Body of pancreas (tissue), 4 donors: Measurements from ENCODE around the gene ADGRD1. TPM values are rescaled to one million over a fixed set of nuclear protein-coding genes. Genes with fewer than 3 reads are reported as not detected.

Experiments used
- ATAC-seq: fragments of 150-250 bp; one replicate; pipeline ENCODE4 v1.9.1; 2016
- DNase-seq, 4 donors: peaks; one replicate each; pipeline ENCODE4 v3.0.0-alpha.2; 2019
- H3K27ac ChIP-seq, 4 donors: fragments of 200-600 bp; sonication (generic); 1 replicate in 3 of 4; 2 replicates in 1 of 4; pipeline versions ENCODE4 v1.5.1 to v1.6.1; 2016 to 2019; ENCODE audit warnings: mild to moderate bottlenecking in 1 of 4, mixed read lengths in 1 of 4, moderate library complexity in 1 of 4
- H3K27me3 ChIP-seq, 2 donors: fragments of 200-600 bp; sonication (generic); one replicate each; pipeline ENCODE4 v1.6.0; 2016; ENCODE audit warnings: mild to moderate bottlenecking in 1 of 2
- H3K36me3 ChIP-seq, 2 donors: fragments of 200-600 bp; sonication (generic); replicated peaks in 1 of 2; 2 replicates each; pipeline ENCODE4 v1.5.1; 2016; ENCODE audit warnings: low read depth in 2 of 2; ENCODE audit not compliant: insufficient read depth in 1 of 2
- H3K4me1 ChIP-seq: fragments of 200-600 bp; sonication (generic); one replicate; pipeline ENCODE4 v1.6.0; 2016
- H3K4me3 ChIP-seq, 2 donors: fragments of 200-600 bp; sonication (generic); 1 replicate in 1 of 2; 2 replicates in 1 of 2; pipeline ENCODE4 v1.5.1; 2016 to 2019
- H3K9me3 ChIP-seq, 3 donors: fragments of 200-600 bp; sonication (generic); 1 replicate in 2 of 3; 2 replicates in 1 of 3; pipeline ENCODE4 v1.5.1; 2016
- CTCF ChIP-seq, 7 experiments: fragments of 450-650 bp in 4 of 7; fragments of 200-600 bp in 3 of 7; sonication (generic) in 3 of 7; IDR thresholded peaks; one replicate each; pipeline ENCODE4 v1.5.1; 2016 to 2019; ENCODE audit warnings: antibody characterized with exemption in 7 of 7
- POLR2A ChIP-seq, 3 donors: fragments of 450-650 bp; IDR thresholded peaks; one replicate each; pipeline ENCODE4 v1.6.1; 2016; ENCODE audit warnings: antibody characterized with exemption in 3 of 3, mild to moderate bottlenecking in 2 of 3
- WGBS, 2 donors: methylation state at CpG; one replicate each; pipeline ENCODE4 v1.1.5; 2017; 5-methylcytosine and 5-hydroxymethylcytosine counted together
- intact Hi-C: fragments of 100-400 bp; cut with DNase I; formaldehyde crosslinking; loops from one replicate; pipeline ENCODE4 v1.15.1; 2023
- total RNA-seq, 2 donors: library from RNA; depleted of rRNA; stranded (reverse); fragments of >200 nt; gene quantifications; one replicate each; pipeline ENCODE4 v1.1.0, GENCODE V29; 2016

Gene ADGRD1
- total RNA-seq, 2 donors from 2014 or later = 4.4 to 4.9 TPM

- Histone ChIP-seq H3K36me3 (no peaks in the 10 kb centered on the region), H3K27ac (no peak overlapping the region), H3K9me3 (no peaks in the 10 kb centered on the region), H3K4me3 (no peak overlapping the region), H3K4me1 (no peaks in the 10 kb centered on the region), H3K27me3 (no peaks in the 10 kb centered on the region)
- no peak for TF ChIP-seq CTCF (IDR thresholded peaks at IDR 0.05)
- TF ChIP-seq POLR2A (IDR thresholded peaks at IDR 0.05) = no peak
- intact Hi-C loops = no loop called here
- 80 to 85% methylated on average over 18 of the region's 18 CpGs for WGBS, 2 donors
- no peak for DNase-seq
- no peak for ATAC-seq
These were observed 160.0 kb downstream of the ADGRD1 start for GRCh38 chr12:131113568-131114270.

- DNase-seq (no peak), ATAC-seq (no peak)
- H3K36me3 ChIP-seq = no peaks in the 10 kb centered on the region
- no peak overlapping the region for H3K27ac ChIP-seq
- TF ChIP-seq POLR2A (IDR thresholded peaks at IDR 0.05) (no peak), CTCF (IDR thresholded peaks at IDR 0.05) (no peak)
- no peak overlapping the region for H3K4me3 ChIP-seq
- H3K4me1 ChIP-seq = no peaks in the 10 kb centered on the region
- intact Hi-C loops = no loop called here
- H3K9me3 ChIP-seq = no peaks in the 10 kb centered on the region
- WGBS, 2 donors = 75 to 76% methylated on average over 5 of the region's 5 CpGs
- H3K27me3 ChIP-seq = no peaks in the 10 kb centered on the region
These were observed 160.6 kb downstream of the ADGRD1 start for GRCh38 chr12:131114271-131114670.

GRCh38 chr12:131114942-131115584 is 161.4 kb downstream of the ADGRD1 start:
- H3K27me3 ChIP-seq = no peaks in the 10 kb centered on the region
- TF ChIP-seq POLR2A (IDR thresholded peaks at IDR 0.05) = no peak
- TF ChIP-seq CTCF (IDR thresholded peaks at IDR 0.05) = no peak
- H3K27ac ChIP-seq = no peak overlapping the region
- ATAC-seq (no peak), DNase-seq (no peak)
- H3K36me3 ChIP-seq = no peaks in the 10 kb centered on the region
- no peaks in the 10 kb centered on the region for H3K9me3 ChIP-seq
- 78 to 85% methylated on average over 17 to 18 of the region's 18 CpGs for WGBS, 2 donors
- intact Hi-C loops = no loop called here
- H3K4me3 ChIP-seq = no peak overlapping the region
- no peaks in the 10 kb centered on the region for H3K4me1 ChIP-seq

GRCh38 chr12:131115766-131116467 is 162.2 kb downstream of the ADGRD1 start:
- ATAC-seq = no peak
- no peak for DNase-seq
- Histone ChIP-seq H3K9me3 (no peaks in the 10 kb centered on the region), H3K27ac (no peak overlapping the region), H3K27me3 (no peaks in the 10 kb centered on the region), H3K36me3 (no peaks in the 10 kb centered on the region), H3K4me3 (no peak overlapping the region), H3K4me1 (no peaks in the 10 kb centered on the region)
- WGBS, 2 donors = 86% methylated on average over 8 of the region's 8 CpGs
- TF ChIP-seq CTCF (IDR thresholded peaks at IDR 0.05) = peak in 1 of 7 experiments; percentile 16
- no peak for TF ChIP-seq POLR2A (IDR thresholded peaks at IDR 0.05)
- intact Hi-C loops = no loop called here
